Rectal smooth muscle tissue (tissue), 1 donor: ENCODE data around the gene CRAT.
"Not testable (repeated sequence)": the region's sequence is repeated elsewhere in the genome, so short reads cannot be mapped to it uniquely, and the experiment has no call there.

ENCODE experiments used
- H3K27ac ChIP-seq: one replicate; pipeline ENCODE4 v1.7.0; 2013; ENCODE audit warnings: low read depth, low read length, inconsistent platforms
- H3K27me3 ChIP-seq: one replicate; pipeline ENCODE4 v1.7.0; 2013; ENCODE audit warnings: low read length; ENCODE audit not compliant: control insufficient read depth, insufficient read depth
- H3K36me3 ChIP-seq: one replicate; pipeline ENCODE4 v1.7.0; 2013; ENCODE audit warnings: low read length; ENCODE audit not compliant: control insufficient read depth, insufficient read depth
- H3K4me1 ChIP-seq: one replicate; pipeline ENCODE4 v1.7.0; 2013; ENCODE audit warnings: low read length; ENCODE audit not compliant: control insufficient read depth, insufficient read depth
- H3K4me3 ChIP-seq: one replicate; pipeline ENCODE4 v1.7.0; 2013; ENCODE audit warnings: low read length
- H3K9ac ChIP-seq: one replicate; pipeline ENCODE4 v1.7.0; 2013; ENCODE audit warnings: low read length

CRAT gene

GRCh38 chr9:129135476-129135875, 24.9 kb upstream of the CRAT start:
- no peaks in the 10 kb centered on the region for H3K27me3 ChIP-seq
- no peak overlapping the region for H3K9ac ChIP-seq
- H3K4me3 ChIP-seq, result no peak overlapping the region
- no peak overlapping the region for H3K27ac ChIP-seq
- H3K4me1 ChIP-seq, result peaks cover 21% of the 10 kb centered on the region
- H3K36me3 ChIP-seq, result peaks cover 15% of the 10 kb centered on the region

DNA sequence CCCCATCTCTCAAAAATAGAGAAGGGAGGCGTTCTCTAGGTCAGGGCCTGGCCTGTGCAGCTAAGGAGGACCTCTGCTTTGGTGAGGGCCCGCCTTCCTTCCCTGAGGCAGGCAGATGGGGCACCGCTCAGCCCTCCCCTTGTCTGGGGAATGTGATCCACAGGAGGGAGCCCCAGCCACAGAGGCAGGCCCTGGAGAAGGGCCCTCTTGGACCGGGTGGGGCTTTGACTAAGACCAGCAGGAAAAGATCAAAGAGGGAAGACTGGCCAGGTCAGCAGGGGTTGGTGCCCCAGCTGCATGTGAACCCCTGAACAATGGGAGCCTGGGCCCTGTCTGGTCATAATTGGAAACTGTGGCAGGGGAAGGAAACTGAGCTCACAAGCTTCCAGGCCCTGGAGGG, 22.5 kb upstream of the CRAT start:
- Histone ChIP-seq H3K27ac (no peak overlapping the region), H3K4me1 (peaks cover 2% of the 10 kb centered on the region), H3K9ac (no peak overlapping the region), H3K4me3 (no peak overlapping the region), H3K36me3 (peaks cover 17% of the 10 kb centered on the region), H3K27me3 (no peaks in the 10 kb centered on the region)

DNA sequence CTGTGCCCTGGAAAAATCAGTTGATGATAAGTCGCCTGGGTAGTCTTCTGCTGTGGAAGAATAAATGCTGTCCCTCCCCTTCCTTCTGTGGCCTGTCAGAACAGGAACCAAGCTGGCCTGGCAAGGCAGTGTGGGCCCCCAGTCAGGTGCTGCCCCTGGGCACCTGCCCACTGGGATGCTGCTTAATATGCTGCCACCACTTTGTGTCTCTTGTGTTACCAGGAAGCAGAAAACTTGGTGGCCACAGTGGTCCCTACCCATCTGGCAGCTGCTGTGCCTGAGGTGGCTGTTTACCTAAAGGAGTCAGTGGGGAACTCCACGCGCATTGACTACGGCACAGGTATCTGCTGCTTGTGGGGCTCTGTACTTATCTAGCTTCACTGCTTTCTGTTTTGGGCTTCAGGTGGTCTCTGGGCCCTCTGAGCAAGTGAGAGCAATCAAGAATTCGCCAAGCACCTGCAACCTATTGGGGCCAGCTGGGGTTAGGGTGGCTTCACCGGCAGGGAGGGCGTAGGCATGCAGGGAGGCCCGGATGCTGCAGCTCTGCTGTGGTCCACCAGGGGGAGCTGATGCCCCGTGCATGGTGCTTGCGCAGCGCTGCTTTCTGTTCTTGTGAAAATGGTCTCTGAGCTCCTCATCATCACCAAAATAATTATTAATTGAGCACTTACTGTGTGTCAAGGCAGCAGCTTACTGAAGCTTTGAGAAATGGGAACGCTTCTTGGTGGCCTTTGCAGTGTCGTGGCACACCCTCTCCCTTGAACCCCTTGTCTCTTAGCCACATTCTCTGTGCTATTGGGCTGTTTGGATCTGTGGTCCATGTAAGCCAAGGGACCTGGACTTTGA, 20.9 kb upstream of the CRAT start:
- peaks cover 22% of the 10 kb centered on the region for H3K36me3 ChIP-seq
- H3K27ac ChIP-seq, result no peak overlapping the region
- no peaks in the 10 kb centered on the region for H3K27me3 ChIP-seq
- no peaks in the 10 kb centered on the region for H3K4me1 ChIP-seq
- H3K9ac ChIP-seq, result peak overlapping the region; percentile 6
- no peak overlapping the region for H3K4me3 ChIP-seq

- no peak overlapping the region for H3K27ac ChIP-seq
These were observed 20.2 kb upstream of the CRAT start for GRCh38 chr9:129130791-129131190.

DNA sequence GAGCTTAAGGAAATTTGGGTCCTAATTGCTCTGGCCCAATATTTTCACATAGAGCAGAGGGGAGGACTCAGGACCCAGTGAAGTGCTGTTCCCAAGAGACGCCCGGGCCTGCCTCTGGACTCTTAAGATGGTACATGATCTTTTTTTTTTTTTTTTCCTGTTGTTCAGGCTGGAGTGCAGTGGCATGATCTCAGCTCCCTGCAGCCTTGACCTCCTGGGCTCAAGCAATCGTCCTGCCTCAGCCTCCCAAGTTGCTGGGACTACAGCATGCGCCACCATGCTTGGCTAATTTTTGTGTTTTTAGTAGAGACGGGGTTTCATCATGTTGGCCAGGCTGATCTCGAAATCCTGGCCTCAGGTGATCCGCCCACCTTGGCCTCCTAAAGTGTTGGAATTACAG, 19.7 kb upstream of the CRAT start:
- H3K27me3 ChIP-seq, H3K4me3 ChIP-seq, H3K9ac ChIP-seq, H3K27ac ChIP-seq, H3K4me1 ChIP-seq: not testable (repeated sequence)
- H3K36me3 ChIP-seq, result peaks cover 18% of the 10 kb centered on the region

More at GRCh38 chr9:129130791-129131190, 20.2 kb upstream of the CRAT start:
- H3K27me3 ChIP-seq, result no peaks in the 10 kb centered on the region
- H3K9ac ChIP-seq, result no peak overlapping the region
- H3K4me1 ChIP-seq, result no peaks in the 10 kb centered on the region
- H3K4me3 ChIP-seq, result no peak overlapping the region
- H3K36me3 ChIP-seq, result peaks cover 18% of the 10 kb centered on the region

DNA sequence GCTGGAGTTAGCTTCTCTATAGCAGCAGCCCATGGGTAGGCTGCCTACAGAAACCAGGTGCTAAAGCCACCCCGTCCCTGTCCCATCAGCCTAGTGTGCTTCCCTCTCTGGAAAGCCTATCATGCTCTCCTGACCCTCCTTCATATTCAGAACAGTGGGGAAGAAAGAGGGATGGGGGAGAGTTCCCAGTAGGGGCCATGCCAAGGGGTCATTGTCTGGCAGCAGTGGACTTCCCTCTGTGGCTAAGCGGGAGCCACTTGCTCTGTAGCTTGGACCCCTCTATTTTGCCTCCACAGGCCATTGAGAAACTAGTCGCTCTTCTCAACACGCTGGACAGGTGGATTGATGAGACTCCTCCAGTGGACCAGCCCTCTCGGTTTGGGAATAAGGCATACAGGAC, 18.1 kb upstream of the CRAT start:
- Histone ChIP-seq H3K36me3 (peaks cover 20% of the 10 kb centered on the region), H3K4me1 (no peaks in the 10 kb centered on the region), H3K27me3 (no peaks in the 10 kb centered on the region), H3K4me3 (no peak overlapping the region), H3K27ac (no peak overlapping the region), H3K9ac (no peak overlapping the region)

DNA sequence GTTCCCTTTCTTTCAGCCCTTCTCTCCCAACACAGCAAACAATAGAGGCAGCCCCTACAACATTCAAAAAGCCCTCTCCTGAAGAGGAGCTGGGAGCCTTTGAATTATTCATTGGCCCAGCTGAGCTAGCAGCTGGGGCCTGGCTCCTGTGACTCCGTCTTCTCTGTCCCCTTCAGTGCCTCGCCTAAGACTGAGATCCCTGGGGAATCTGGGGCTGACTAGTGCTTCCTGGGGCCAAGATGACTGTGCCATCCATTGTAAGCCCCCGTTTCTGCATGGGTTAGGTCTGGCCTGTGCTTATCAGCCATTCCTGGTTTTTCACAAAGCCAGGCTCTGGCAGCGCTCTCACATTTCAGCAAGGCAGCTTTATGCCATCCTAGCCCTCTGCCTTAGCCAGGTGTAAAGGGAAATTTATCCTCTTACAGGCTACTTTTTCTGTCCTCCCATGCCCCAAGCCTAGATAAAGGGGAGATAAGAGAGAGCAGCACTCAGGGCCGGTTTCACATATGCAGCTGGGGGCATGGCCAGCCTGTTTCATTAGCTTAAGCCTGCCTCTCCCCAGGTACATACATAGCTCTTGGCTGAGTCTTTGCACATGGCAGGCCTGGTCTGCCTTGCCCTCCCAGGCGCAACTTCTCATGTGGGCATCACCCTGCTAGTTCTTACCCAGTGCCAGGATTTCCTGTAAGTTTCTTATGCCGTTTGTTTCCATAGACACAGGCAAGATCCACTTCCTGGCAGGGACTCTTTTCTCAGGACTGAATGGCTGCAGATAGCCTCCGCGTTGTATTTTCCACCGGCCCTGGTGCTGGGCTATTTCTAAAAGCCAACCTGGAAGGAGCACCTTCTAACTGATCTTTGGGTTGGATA, 16.4 kb upstream of the CRAT start:
- H3K36me3 ChIP-seq, result peaks cover 27% of the 10 kb centered on the region
- H3K27me3 ChIP-seq, result no peaks in the 10 kb centered on the region
- H3K4me1 ChIP-seq, result no peaks in the 10 kb centered on the region
- H3K27ac ChIP-seq, result no peak overlapping the region
- H3K9ac ChIP-seq, result no peak overlapping the region
- H3K4me3 ChIP-seq, result no peak overlapping the region

DNA sequence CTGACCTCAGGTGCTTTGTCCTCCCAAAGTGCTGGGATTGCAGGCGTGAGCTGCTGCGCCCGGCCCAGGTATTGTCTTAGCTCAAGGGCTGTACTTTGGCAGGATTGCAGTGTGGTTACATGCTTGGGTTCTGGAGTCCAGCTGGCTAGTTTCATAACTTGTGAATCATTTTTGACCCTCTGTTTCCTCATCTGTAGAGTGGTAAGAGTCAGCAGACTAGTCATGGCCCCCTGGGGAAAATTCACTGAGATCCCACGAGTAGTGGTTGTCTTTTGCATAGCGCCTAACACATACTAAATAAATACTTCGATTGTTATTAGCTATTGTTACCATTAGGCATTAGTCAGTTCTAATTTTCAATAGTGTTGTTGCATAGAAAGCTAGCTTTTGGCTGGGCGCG, 14.9 kb upstream of the CRAT start:
- H3K27ac ChIP-seq, result no peak overlapping the region
- H3K36me3 ChIP-seq, result peaks cover 25% of the 10 kb centered on the region
- no peaks in the 10 kb centered on the region for H3K27me3 ChIP-seq

GRCh38 chr9:129124506-129125069, 14.0 kb upstream of the CRAT start:
- Histone ChIP-seq H3K9ac (no peak overlapping the region), H3K4me3 (no peak overlapping the region), H3K36me3 (peaks cover 25% of the 10 kb centered on the region), H3K4me1 (no peaks in the 10 kb centered on the region), H3K27ac (no peak overlapping the region), H3K27me3 (no peaks in the 10 kb centered on the region)

More for the DNA sequence above, 14.9 kb upstream of the CRAT start:
- Histone ChIP-seq H3K9ac (no peak overlapping the region), H3K4me1 (no peaks in the 10 kb centered on the region), H3K4me3 (no peak overlapping the region)

DNA sequence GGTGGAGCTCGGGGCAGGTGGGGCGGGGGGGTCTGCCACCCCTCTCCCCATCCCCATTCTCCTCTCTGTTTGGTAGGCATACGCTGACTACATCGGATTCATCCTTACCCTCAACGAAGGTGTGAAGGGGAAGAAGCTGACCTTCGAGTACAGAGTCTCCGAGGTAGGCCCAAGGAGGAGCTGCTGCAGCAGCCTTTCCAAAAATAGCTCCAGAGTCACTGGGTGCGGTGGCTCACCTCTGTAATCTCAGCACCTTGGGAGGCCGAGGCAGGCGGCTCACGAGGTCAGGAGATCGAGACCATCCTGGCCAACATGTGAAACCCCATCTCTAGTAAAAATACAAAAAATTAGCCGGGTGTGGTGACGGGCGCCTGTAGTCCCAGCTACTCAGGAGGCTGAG, 12.4 kb upstream of the CRAT start:
- H3K36me3 ChIP-seq, result peaks cover 24% of the 10 kb centered on the region
- H3K9ac ChIP-seq, H3K4me3 ChIP-seq, H3K27me3 ChIP-seq, H3K4me1 ChIP-seq, H3K27ac ChIP-seq: not testable (repeated sequence)

GRCh38 chr9:129122133-129122532, 11.5 kb upstream of the CRAT start:
- Histone ChIP-seq H3K27ac (no peak overlapping the region), H3K27me3 (no peaks in the 10 kb centered on the region), H3K4me3 (no peak overlapping the region), H3K9ac (no peak overlapping the region), H3K4me1 (no peaks in the 10 kb centered on the region), H3K36me3 (peaks cover 19% of the 10 kb centered on the region)

DNA sequence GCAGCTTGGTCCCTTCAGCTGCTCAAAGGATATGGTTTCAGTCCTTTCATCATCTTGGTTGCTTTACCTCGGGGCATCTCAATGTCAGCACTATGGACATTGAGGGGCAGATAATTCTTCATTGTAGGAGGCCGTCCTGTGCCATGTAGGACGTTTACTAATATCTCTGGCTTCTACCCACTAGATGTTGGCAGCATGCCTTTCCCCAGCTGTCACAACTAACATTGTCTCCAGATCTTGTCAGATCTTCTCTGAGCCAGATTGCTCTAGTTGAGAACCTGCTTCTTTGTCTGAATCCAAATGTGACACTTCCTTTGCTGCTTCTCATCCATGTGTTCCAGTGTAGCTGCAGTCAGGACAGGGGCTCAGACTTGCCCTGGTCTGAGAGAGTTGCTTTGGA, 10.9 kb upstream of the CRAT start:
- H3K9ac ChIP-seq, result no peak overlapping the region
- peaks cover 15% of the 10 kb centered on the region for H3K36me3 ChIP-seq
- H3K27ac ChIP-seq, result no peak overlapping the region

More for the DNA sequence above, 10.9 kb upstream of the CRAT start:
- Histone ChIP-seq H3K27me3 (no peaks in the 10 kb centered on the region), H3K4me1 (no peaks in the 10 kb centered on the region), H3K4me3 (no peak overlapping the region)
